K562 (cell line): ENCODE results near the gene GLCCI1. TPM values are rescaled to one million over a fixed set of nuclear protein-coding genes. Genes with fewer than 3 reads are reported as not detected.

Experiments
- BRD4 ChIP-seq: fragments of 200-600 bp; sonication (generic); IDR thresholded peaks from 2 replicates; pipeline ENCODE4 v1.6.1; 2017; ENCODE audit warnings: inconsistent platforms
- E4F1 ChIP-seq: fragments of 250-450 bp; sonication (Bioruptor Pico); IDR thresholded peaks from 2 replicates; pipeline ENCODE4 v1.5.0; 2021; ENCODE audit warnings: mild to moderate bottlenecking, borderline replicate concordance
- EGR1 ChIP-seq: fragments of 450-650 bp; conservative IDR thresholded peaks from 2 replicates; pipeline ENCODE4 v1.6.1; 2017; ENCODE audit warnings: mild to moderate bottlenecking
- FOXP4 ChIP-seq: sonication (generic); formaldehyde crosslinking; IDR thresholded peaks from 2 replicates; pipeline ENCODE4 v1.8.0; 2022; ENCODE audit warnings: mild to moderate bottlenecking, missing genetic modification reagents, borderline replicate concordance
- FUS ChIP-seq: fragments of 200-400 bp; formaldehyde crosslinking; optimal IDR thresholded peaks from 2 replicates; pipeline ENCODE3; 2017; ENCODE audit warnings: low read depth, low read length
- NFE2L1 ChIP-seq: fragments of 450-650 bp; IDR thresholded peaks from 2 replicates; pipeline ENCODE4 v1.6.1; 2016; ENCODE audit warnings: missing genetic modification characterization, low read depth, mild to moderate bottlenecking, missing compliant biosample characterization, moderate library complexity, borderline replicate concordance
- PHF21A ChIP-seq: fragments of 450-650 bp; IDR thresholded peaks from 2 replicates; pipeline ENCODE4 v1.6.1; 2017; ENCODE audit warnings: low read depth, borderline replicate concordance
- RNF2 ChIP-seq: sonication (generic); IDR thresholded peaks from 2 replicates; pipeline ENCODE4 v1.6.1; 2016
- SAP30 ChIP-seq: fragments of 200-600 bp; sonication (generic); IDR thresholded peaks from 2 replicates; pipeline ENCODE4 v1.6.1; 2012; ENCODE audit warnings: borderline replicate concordance, low read depth, mild to moderate bottlenecking, moderate library complexity, low read length, control low read depth, inconsistent platforms; ENCODE audit not compliant: insufficient read depth, poor library complexity, severe bottlenecking
- STAT6 ChIP-seq: sonication (generic); formaldehyde crosslinking; IDR thresholded peaks from 2 replicates; pipeline ENCODE4 v1.8.1; 2023; ENCODE audit warnings: mild to moderate bottlenecking, missing genetic modification reagents
- USF1 ChIP-seq: sonication (generic); formaldehyde crosslinking; IDR thresholded peaks from 2 replicates; pipeline ENCODE4 v1.9.0; 2022; ENCODE audit warnings: mild to moderate bottlenecking, missing genetic modification reagents
- ZNF239 ChIP-seq: fragments of 250-450 bp; sonication (Bioruptor Pico); IDR thresholded peaks from 2 replicates; pipeline ENCODE4 v1.4.0; 2020; ENCODE audit warnings: mild to moderate bottlenecking
- ZNF316 ChIP-seq: fragments of 450-650 bp; IDR thresholded peaks from 2 replicates; pipeline ENCODE4 v1.6.1; 2016
- ZNF583 ChIP-seq: fragments of 250-450 bp; sonication (Bioruptor Pico); IDR thresholded peaks from 2 replicates; pipeline ENCODE4 v1.4.0; 2020
- polyA plus RNA-seq, 8 experiments: library from polyadenylated mRNA; depleted of rRNA in 4 of 8; stranded (reverse) in 5 of 8; unstranded in 3 of 8; fragments of >200 nt; fragmentation: Nextera tagmentation in 2 of 8; fragmentation: Illumina TruSeq in 1 of 8; extraction: Ambion mirVana in 2 of 8; extraction: Trizol in 1 of 8; gene quantifications; 2 replicates each; pipeline versions ENCODE4 v1.2.1 to v1.2.3, GENCODE V29; 2011 to 2014; ENCODE audit warnings: inconsistent platforms in 1 of 8, missing spikeins in 1 of 8
- total RNA-seq, 7 experiments: library from RNA; depleted of rRNA in 6 of 7; stranded (reverse); fragments of >200 nt in 6 of 7; fragmentation: Illumina TruSeq in 2 of 7; extraction: Trizol in 2 of 7; gene quantifications; 2 replicates each; pipeline versions ENCODE4 v1.2.1 to v1.2.3, GENCODE V29; 2011 to 2021; ENCODE audit warnings: low replicate concordance in 1 of 7

The GLCCI1 gene
- total and polyA plus RNA-seq, 9 of the 15 experiments (the other 6 are each of a cell fraction or from before 2014, with no cell fraction given): 2.7 to 11.9 (median 7.2) TPM

- TF ChIP-seq FOXP4: peak; percentile 57; the same call in 1 of the 2 replicates
- peak; percentile 59 for TF ChIP-seq USF1 (CRISPR knock-in tag)
- TF ChIP-seq E4F1 (CRISPR knock-in tag): no peak
- peak; percentile 46; the same call in 1 of the 2 replicates for TF ChIP-seq PHF21A
- TF ChIP-seq EGR1: peak; percentile 70
- TF ChIP-seq SAP30: peak; percentile 57
- TF ChIP-seq ZNF239 (CRISPR knock-in tag): no peak
- no peak for TF ChIP-seq NFE2L1 (tag)
- peak; percentile 45; the same call in 1 of the 2 replicates for TF ChIP-seq RNF2
- peak; percentile 32; the same call in 1 of the 2 replicates for TF ChIP-seq ZNF316
- 0 out of 2 replicates have a peak, but pooled peaks have one; percentile 22 for TF ChIP-seq STAT6 (CRISPR knock-in tag)
- TF ChIP-seq BRD4: peak; percentile 70; the same call in 1 of the 2 replicates
- TF ChIP-seq ZNF583 (CRISPR knock-in tag): no peak
- TF ChIP-seq FUS: no peak
Measured at GRCh38 chr7:7968544-7969305, at the start of gene GLCCI1 (continued).
